ENCODE measurements around the gene TRAF7.
"Not testable (repeated sequence)": the region's sequence is repeated elsewhere in the genome, so short reads cannot be mapped to it uniquely, and the experiment has no call there.

TRAF7 gene

DNA sequence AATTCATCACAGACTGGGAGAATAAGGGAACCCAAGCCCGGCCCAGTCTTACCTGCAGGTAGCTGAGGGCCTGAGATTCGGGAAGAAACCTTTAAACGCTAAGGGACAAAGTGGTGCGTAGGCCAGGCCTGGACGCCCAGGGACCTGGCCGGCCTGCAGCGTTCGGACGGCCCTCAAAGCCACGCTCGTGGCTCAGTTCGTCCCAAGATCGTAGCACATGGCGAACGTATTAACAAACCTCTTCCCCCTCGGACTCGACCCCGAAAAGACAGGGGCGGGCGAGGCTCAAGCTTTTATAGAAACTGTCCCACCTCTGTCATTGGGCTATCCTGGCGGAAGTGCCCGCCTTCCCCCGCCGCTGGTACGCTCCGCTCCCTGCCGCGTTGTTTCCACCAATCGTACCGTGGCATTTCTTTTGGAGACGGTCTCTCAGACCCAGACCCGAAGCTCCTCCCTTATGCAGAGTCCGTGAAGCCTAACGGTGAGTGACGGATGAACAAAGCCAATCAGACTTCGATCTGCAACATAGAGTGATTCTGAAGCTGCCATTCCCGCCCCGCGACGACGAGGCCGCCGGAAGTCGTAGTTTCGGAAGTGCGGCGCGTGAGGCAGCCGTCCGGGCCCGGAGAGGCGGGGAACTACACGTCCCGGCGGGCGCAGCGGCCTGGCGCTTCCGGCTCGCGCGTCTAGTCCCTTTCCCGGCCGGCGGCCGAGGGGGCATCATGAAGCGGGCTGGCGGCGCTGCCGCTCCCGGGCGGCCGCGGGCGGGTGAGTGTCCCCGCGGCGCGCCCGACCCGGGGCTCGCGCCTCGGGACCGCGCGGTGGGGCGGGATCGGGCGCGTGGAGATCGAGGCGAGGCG is at the start of gene TRAF7:
Gene TRAF7 (plus strand): TSS at position 692 of the 860 bp plus-strand sequence. CDS start 8,139 bp downstream, outside the sequence.
- DNase-seq (ENCODE audit: low read depth): peak; percentile 95

DNA sequence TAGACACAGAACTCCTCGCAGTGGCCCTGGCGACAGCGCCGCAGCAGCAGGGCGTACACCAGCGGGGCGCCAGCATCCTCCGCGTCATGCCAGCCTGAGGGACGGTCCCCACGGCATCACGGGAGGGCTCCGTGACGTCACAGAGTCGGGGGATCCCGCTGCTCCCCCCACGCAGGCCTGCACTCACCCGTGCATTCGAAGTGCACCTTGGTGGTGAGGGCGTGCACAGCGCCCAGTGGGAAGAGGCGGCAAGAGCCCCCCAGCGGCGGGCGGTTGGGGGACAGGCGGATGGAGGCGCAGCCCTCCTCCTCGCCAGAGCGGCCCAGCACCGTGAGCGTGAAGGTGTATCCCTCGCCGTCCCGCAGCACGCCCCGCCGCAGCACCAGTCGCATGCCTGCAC is 49.4 kb upstream of the TRAF7 start:
- not testable (repeated sequence) for DNase-seq (ENCODE audit: low read depth)

DNA sequence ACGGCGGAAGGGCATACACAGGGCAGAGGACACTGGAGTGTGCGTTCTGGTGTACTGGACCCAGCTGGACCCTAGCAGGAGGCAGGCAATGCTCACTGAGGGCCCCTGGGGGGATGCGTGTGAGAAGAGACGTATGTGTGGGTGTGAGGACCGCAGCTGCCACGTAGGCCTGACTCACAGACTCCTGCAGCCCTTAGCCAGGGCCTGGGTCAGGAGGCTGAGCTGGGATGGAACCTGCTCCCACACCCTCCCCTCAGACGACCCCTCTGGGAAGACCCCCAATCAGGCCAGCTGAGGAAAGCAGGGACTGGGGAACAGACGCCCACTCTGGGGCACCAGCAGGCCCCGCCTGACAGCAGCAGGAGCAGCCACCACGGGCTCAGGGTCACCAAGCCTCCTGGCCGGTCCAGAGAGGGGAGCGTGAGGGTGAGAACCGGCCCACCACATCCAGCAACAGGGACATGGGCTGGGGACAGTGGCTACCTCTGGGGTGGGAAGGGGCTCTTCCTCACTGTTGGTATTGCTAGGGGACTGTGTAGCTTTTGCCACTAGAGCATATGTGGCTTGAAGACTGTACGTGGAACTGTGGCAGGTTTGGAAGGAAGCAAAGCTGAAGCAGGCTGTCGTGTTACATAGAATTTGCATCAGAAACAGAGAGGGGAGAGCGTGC is 48.3 kb upstream of the TRAF7 start:
- DNase-seq (ENCODE audit: low read depth): not testable (repeated sequence)

DNA sequence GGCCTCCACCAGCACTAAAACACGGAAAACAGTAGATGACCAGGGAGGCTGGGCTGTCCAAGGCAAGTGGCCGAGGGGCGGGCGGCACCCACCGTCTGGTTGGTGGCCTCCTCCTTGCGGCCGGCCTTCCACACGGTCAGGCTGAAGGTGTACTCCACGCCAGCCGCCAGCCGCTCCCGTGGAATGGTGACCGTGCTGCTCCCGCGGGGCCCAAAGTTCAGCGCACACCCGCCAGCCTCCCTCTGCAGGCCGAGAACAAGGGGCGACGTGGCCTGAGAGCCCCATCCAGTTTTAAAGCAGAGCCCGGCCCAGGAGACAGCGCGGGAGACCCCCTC is 47.8 kb upstream of the TRAF7 start:
- not testable (repeated sequence) for DNase-seq (ENCODE audit: low read depth)

DNA sequence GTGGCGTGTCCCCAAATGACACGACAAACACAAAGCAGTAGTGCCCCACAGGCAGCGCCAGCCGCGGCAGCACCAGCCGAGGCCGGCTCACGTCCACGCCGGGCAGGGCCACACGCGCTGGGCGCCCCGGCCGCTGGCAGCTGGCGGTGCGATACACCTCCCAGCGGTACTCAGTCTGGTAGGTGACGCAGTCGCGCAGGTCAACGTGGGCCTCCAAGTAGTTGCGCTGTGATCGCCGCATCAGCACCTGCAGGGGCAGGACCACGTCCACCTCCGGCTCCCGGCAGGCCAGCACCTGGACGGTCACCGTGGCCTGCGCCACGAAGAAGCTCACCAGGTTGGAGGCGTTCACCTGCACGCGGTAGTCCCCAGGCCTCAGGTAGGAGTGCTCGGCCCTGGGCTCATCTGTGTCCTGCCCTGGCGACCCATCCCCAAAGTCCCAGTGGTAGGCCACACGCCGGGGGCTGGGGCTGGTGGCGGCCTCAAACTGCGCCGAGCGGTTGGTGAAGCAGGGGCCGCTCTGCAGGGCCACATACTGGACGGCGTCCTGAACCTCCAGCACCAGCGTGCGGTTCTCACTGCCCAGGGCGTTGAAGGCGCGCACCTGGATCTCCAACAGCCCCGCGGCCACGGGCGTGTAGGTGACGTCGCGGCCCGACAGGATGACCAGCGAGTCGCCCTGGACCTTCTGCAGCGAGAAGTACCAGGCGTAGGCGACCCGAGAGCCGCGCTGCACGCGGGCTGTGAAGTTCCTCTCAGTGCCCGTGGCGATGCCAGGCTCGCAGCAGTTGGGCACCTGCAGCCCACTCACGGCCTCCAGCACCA is 46.9 kb upstream of the TRAF7 start:
- DNase-seq (ENCODE audit: low read depth): not testable (repeated sequence)

DNA sequence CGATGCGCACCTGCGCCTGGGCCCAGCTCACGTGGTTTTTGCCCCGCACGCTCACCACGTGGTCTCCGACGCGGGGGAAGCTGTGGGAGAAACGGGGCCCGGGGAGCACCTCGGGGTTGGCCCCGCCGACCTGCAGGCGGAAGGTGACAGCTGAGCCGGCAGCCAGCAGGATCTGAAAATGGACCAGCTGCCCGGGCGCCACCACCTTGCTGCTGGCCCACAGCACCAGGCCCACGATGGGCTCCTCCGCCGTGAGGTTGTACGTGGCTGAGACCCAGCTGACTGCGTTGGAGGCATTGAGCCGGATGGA is 46.4 kb upstream of the TRAF7 start:
- DNase-seq (ENCODE audit: low read depth): not testable (repeated sequence)

DNA sequence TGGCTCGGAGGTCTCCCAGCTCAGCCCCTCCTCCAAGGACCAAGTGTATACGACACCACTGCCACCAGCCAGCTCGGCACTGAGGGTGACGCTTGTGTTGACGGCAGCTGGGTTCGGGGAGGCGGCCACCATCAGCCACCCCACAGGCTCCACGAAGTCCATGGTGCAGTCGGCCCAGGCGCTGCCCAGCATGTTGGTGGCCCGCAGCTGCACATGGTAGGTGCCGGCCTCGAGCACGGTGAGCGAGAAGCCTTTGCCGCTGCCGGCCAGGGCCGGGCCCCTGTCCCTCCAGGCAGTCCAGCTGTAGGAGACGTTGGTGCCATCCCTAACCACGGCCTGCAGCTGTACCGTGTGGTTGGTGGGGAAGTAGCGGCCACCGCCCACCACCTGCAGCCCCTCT is 45.7 kb upstream of the TRAF7 start:
- DNase-seq (ENCODE audit: low read depth): not testable (repeated sequence)

DNA sequence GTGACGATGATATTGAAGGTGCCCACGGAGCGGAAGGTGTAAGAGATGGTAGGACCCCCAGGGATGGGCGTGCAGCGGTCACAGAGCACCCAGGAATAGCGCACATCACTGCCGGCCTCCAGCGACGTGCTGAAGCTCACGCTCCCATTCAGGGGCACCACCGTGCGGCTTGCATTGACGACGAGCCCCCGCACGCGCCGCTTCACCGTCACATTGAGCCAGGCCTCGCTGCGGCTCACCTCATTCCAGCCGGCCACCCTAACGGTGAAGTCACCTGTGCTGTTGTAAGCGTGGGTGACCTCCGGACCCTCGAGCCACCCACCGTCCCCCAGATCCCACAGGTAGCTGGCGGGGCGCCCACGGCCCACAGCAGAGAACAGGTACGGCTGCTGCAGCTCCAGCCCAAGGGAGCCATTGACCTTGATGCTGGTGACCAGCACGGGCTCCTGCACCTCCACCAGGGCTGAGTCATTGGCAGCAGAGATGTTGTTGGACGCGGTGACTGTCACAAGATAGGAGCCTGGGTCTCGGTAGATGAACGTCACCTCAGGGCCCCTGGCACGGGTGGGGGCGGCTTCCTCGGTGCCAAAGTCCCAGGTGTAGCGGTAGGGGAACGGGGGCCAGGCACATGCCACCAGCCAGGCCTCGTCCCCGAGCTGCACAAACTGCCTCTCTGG is 45.1 kb upstream of the TRAF7 start:
- DNase-seq (ENCODE audit: low read depth): not testable (repeated sequence)

DNA sequence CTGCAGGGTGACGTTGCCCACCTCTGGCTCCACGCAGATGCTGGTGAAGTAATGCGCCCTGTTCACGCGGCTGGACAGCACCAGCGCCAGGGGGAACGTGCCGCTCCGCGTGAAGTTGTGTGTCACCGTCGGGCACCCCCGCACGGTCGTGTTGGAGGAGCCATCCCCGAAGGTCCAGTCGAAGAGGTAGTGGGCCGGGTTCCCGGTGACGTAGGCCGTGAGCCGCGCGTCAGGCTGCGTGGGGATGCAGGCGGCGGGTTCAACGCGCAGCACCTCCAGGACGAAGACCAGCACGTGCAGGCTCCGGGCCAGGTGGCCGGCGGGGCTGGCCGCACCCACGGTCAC is 44.6 kb upstream of the TRAF7 start:
- DNase-seq (ENCODE audit: low read depth): not testable (repeated sequence)

DNA sequence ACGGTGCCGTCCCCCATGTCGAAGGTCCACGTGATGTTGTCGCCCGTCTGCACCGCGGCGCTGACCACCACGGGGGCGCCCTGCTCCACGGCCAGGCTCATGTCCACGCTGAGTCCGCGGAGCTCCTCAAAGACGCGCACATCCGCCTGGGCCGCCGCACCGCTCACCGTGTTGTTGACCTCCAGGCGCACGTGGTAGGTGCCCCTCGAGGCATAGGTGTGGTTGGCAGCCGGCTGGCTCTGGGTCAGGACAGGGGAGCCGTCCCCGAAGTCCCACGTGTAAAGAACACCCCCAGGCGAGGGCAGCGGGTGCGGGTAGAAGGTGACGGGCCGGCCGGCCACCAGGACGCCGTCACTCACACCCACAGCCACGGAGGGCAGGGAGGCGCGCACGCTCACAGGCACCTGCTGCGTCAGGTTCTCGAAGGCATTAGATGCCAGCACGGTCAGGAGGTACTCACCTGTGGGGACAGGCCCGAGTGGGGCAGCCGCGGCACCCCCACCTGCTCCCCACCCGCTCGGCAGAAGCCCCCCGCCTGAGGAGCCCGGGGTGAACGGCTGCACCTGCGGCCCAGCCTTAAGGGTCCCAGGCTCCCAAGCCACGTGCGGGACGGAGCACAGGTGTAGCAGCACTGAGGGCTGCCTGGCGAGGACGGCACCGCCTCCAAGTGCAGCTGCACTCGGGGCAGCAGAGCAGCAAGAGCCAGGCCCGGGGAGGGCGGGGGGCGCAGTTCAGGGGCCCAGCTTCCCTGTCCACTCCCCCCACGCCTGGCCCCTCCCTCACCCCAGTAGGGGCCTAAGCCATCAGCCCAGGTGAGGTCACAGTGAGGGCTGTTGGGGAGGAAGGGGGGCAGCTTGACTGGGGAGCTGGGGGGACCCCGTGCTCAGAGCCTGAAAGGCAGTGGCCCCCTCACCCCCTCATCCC is 43.9 kb upstream of the TRAF7 start:
- not testable (repeated sequence) for DNase-seq (ENCODE audit: low read depth)

DNA sequence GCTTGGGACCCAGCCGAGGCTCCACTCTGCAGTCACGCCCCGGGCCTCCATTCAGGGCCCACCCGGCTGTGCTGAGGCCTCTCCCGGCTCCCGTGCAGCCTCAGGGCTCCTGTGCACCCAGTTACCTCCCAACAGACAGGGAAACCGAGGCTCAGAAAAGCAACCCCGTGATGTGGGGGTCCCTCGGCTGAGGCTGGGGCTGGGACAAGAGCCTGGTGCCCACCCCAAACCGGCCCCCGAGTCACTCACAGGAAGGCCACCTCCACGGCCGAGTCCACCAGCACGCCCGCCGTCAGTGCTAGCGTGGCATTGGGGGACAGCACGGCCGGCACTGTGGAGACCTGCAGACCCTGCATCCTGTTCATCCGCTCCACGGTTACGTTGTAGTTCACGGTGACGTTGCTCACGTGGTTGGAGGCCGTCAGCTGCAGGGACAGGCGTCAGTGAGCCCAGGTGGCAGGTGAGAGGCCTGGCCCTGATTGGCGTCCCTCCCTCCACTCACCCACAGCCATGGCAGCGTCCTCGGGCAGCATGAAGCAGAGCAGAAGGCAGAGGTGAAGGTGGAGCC is 43.0 kb upstream of the TRAF7 start:
- DNase-seq (ENCODE audit: low read depth): not testable (repeated sequence)

DNA sequence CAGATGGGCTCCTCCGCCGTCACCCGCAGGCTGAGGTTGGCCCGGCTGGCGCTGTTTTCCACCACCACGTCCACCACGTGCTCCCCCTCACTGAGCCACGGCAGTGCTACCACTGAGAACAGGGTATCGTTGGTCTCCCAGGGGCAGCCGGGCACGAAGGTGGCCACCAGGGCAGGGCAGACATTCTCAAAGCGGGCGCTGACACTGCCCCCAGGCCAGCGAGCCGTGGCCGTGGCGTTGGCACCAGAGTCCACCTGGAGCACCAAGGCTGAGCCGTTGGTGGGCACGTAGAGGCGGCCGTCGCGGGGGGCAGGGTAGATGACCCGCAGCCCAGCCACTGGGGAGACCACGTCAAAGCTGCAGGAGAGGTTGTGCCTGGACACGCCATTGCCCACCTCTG is 41.4 kb upstream of the TRAF7 start:
- DNase-seq (ENCODE audit: low read depth): not testable (repeated sequence)

DNA sequence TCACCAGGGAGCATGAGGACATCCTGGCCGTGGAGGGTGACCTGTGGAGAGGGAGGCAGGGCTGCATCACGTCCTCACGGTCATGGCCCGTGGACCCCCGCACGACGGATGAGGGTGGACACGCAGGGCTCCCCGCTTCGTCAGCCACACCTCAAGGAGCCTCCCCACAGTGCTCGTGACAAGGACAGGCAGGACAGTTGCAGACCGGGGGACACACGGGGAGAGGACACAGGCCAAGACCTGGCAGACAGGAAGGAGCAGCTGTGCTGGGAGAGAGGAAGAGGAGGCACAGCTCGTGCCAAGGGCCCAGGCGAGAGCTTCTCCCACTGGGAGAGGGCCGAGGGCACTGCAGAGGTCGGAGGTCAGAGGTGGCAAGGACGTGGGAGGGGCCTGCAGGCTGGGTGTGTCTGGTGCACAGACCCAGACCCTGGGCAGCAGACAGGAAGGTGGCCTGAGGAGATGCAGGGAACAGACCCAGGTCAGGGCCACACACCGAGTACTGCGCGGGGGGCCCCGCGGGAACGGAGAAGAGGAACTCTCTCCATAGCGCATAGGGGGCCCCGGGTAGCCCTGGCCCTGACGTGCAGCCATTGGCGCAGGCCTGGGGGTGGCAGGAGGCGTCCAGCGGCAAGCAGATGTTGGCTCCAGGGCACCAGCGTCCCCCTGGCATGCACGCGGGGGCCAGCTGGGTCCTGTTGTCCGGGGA is 40.5 kb upstream of the TRAF7 start:
- not testable (repeated sequence) for DNase-seq (ENCODE audit: low read depth)

DNA sequence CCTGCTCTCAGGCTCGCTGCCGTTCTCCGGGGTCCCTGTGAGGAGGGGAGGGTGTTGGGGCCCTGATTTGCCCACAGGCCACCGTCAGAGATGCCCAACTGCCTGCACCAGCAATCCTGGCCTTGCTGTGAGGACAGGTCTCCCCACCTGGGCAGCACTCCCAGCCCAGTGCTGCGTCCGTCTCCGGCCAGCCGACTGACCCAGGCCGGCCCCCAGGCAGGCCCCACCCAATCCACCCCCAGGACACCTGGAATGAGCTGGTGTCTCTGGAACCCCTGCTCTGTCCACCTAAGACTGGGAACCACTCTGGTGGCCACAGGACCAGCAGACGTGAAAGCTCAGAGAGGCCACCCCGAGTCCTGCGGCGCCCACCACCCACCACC is 40.0 kb upstream of the TRAF7 start:
- DNase-seq (ENCODE audit: low read depth): no peak

DNA sequence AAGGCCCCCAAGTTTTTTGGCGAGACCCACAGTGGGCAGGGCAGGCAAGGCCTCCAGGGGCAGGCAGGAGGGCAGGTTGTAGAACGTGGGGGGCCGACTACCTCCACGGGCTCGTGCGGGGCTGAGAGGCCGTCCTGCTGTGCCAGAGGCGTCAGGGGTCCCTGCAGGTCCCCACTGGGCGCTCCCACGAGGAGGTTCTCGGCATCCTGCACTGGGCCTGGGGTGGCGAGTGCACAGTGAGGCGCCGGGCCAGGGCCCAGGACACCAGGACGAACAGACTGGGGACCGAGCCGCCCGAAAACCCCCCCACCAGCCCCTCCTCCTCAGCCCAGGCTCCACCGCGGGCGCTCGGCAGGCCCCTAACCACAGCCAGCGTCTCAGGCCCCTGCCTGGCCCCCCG is 39.2 kb upstream of the TRAF7 start:
- DNase-seq (ENCODE audit: low read depth): not testable (repeated sequence)

DNA sequence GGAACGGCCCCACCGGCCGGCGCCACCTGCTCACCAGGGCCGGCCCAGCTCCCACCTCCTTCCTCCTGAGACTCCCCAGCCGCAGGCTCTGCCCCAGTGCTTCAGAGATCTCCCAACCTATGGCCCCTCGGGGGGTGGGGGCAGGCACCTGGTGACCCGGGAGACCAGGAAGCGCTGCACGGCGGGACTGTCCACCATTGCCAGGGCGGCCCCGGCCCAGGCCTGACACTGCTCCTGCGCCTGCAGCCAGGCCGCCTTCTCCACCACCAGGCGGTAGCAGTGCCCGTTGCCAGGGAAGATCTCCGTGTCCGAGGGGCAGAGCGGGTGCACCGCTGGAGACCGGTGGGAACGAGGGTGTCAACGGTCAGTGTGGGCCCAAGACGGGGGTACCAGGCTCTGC is 38.2 kb upstream of the TRAF7 start:
- DNase-seq (ENCODE audit: low read depth): not testable (repeated sequence)

DNA sequence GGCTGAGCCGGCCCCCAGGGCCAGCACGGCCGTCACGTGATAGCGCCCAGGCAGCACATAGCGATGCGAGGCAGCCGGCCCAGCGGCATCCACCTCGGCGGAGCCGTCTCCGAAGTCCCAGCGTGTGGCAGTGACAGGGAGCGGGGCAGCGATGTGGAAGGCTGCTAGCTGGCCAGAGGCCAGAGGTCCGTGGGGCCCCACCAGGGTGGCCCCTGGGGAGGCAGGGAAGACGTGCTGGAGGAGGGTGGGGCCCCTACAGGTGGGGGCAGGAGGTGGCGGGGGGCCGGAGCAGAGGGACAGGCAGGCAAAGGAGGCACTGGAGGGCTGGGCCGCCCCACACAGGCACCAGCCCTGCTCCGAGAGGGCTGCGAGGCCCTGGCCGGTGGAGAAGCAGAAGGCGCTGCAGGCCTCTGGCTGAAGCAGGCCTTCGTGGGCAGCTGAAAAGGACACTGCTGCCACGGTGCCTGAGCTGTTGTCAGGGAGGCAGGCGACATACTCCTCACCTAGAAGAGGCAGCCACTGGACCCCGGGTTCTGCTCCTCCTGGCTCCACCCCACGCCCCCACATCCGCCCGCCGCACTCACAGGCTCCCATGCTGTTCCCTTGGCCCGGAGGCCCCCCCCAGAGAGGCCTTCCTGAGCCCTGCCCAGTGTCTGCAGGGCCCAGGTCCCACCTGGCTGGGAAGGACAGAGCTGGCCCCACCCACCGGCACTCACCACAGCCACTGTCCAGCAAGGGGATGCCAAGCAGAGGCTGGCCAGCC is 37.4 kb upstream of the TRAF7 start:
- not testable (repeated sequence) for DNase-seq (ENCODE audit: low read depth)

DNA sequence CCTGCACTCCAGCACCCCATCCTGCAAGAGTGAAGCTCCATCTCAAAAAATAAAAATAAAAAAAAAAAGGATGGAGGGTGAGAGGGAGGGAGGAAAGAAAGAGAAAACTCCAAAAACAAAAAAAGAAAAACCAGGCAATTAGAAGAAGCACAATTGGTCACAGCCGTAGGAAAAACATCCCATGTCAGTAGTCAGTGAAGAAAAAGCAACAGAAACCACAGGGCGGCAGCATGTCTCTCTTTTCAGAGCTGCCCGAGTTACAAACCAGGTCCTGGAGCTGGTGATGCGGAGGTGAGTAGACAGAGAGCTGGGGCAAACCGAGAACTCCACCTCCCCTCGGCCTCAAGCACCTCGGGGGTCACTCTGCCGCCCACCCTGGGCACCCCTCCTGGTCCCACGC is 34.3 kb upstream of the TRAF7 start:
- DNase-seq (ENCODE audit: low read depth): not testable (repeated sequence)

DNA sequence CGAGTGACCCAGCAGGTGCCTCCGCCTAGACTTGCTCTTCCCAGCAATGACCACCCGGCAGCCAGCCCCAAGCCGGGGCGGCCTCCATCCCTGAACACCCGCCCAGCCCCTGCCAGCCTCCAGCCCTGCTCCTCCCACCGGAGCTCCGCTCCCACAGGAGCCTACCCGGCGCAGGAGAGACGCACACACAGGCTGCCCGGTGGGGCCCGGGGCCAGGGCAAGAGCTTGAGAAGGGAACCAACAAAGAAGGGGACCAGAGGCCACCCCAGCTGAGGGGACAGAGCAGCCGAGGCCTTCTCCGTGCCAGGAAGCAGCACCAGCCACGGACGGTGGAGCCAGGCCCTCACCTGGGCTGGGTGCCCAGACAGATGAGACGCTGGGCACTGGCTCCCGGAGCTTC is 33.7 kb upstream of the TRAF7 start:
- DNase-seq (ENCODE audit: low read depth): no peak

Measured in stimulated activated CD8-positive, alpha-beta memory T cell treated with anti-CD3 and anti-CD28 coated beads, Interleukin-4, amount 100 ng/mL, for 24 hours (primary cell).